GM18499 (cell line): ENCODE measurements around the gene FAM50B.
"Not testable (repeated sequence)": the region's sequence is repeated elsewhere in the genome, so short reads cannot be mapped to it uniquely, and the experiment has no call there.

Experiments used
- ATAC-seq: cut with Tn5 transposase; IDR thresholded peaks from one replicate; pipeline ENCODE4 v1.9.1; 2021; ENCODE audit warnings: moderate number of reproducible peaks; ENCODE audit not compliant: insufficient read depth, unreplicated experiment

FAM50B gene

DNA sequence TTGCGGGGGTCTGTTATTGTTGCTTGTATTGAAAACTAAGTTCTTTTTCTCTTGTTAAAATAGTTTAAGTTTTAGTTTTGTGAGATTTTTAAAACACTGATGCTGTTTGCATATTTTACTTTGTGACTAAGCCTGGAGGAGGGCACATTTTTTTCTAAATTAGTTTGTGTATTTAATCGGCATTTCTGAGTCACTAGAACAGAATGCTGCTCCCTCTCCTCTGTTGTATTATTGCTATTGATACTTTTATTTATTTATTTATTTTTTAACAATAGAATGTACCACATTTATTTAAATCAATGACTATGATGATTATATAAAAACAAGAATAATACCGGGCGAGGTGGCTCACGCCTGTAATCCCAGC lies 5.1 kb upstream of the FAM50B start:
- no peak for ATAC-seq

DNA sequence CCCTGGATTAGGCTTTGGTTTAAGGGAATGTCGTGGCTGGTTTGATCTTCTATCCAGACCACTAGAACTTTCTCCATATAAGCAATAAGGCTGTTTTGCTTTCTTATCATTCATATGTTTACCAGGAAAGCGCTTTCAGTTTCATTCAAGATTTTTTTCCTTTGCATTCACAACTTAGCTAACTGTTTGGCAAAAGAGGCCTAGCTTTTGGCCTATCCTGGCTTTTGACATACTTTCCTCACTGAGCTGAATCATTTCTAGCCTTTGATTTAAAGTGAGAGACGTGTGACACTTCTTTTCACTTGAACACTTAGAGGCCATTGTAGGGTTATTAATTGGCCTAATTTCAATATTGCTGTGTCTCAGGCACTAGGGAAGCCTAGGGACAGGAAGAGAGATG lies 1.7 kb upstream of the FAM50B start:
- ATAC-seq, result no peak

DNA sequence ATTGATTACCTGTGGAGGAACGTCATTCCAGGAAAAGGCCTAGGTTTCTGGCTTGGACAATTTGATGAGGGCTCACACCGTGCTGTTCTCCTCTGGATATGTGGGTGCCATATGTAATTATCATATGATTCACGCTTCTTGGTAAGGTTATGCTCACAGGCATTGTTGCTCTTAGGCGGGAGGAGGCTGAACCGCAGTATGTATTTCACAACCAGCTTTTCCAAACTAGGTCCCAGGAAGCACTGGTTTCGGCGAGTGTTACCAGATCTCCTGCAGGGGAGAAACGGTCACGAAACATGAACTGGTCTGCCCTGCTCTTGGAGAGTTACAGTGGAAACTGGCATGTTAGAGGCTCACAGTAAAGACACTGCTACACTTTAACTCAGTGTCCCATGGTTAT lies 793 bp upstream of the FAM50B start:
- ATAC-seq, result no peak

DNA sequence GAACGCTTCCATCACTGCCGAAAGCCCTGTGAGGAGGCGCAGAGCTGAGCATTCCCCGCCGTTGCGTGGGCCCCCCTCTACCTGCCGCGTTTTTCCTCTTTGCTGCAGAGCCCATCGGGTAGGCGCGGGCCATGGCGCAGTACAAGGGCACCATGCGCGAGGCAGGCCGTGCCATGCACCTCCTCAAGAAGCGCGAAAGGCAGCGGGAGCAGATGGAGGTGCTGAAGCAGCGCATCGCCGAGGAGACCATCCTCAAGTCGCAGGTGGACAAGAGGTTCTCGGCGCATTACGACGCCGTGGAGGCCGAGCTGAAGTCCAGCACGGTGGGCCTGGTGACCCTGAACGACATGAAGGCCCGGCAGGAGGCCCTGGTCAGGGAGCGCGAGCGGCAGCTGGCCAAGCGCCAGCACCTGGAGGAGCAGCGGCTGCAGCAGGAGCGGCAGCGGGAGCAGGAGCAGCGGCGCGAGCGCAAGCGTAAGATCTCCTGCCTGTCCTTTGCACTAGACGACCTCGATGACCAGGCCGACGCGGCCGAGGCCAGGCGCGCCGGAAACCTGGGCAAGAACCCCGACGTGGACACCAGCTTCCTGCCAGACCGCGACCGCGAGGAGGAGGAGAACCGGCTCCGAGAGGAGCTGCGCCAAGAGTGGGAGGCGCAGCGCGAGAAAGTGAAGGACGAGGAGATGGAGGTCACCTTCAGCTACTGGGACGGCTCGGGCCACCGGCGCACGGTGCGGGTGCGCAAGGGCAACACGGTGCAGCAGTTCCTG lies 693 bp downstream of the FAM50B start:
- no peak for ATAC-seq

DNA sequence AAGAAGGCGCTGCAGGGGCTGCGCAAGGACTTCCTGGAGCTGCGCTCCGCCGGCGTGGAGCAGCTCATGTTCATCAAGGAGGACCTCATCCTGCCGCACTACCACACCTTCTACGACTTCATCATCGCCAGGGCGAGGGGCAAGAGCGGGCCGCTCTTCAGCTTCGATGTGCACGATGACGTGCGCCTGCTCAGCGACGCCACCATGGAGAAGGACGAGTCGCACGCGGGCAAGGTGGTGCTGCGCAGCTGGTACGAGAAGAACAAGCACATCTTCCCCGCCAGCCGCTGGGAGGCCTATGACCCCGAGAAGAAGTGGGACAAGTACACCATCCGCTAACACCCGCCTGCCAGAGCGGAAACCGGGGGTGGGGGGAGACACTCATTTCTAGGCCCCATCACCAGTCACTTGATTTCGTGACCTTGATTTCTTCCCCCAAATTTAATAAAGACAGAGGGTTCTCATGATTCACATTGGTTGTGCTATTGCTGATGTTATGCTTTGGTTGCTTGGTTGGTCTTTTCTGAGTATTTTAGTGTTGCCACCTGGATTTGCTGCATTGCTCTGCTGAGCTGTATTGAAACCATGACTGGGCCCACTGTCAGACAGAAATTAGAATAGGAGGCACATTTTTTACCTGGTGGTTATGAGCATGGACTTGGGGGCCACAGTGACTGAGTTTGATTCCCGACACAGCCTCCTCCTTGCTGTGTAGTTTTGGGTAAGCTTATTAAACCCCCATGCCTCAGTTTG lies 1.5 kb downstream of the FAM50B start:
- ATAC-seq, result no peak

DNA sequence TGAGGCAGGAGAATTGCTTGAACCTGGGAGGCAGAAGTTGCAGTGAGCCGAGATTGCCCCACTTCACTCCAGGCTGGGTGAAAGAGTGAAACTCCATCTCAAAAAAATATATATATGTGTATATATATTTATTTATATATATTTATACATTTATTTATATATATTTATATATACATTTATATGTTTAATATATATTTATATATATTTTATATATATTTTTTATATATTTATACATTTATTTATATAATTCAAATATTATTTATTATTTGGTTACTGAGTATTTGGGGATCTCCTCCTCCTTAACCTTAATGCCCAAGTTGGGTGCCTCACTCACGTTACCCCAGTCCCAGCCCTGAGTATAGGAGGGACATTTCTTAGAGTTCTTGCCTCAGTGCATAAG lies 2.7 kb downstream of the FAM50B start:
- ATAC-seq, result no peak

DNA sequence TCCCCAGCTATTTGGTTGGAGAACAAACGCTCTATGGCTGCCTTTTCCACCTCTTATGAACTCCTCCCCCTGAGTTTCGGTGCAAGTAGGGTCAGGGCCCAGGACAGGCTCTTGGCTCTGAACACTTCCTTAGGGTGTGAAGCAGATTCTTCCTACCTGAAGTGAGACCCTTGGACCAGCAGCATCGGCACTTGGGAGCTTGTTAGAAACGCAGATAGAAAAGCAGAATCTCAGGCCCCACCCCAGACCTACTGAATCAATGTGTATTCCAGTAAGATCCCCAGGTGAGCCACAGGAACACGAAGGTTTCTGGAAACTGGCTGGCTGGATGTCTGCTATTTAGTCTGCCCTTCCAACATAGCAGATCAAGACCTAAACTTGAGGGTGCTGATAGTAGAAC lies 3.2 kb downstream of the FAM50B start:
- no peak for ATAC-seq

DNA sequence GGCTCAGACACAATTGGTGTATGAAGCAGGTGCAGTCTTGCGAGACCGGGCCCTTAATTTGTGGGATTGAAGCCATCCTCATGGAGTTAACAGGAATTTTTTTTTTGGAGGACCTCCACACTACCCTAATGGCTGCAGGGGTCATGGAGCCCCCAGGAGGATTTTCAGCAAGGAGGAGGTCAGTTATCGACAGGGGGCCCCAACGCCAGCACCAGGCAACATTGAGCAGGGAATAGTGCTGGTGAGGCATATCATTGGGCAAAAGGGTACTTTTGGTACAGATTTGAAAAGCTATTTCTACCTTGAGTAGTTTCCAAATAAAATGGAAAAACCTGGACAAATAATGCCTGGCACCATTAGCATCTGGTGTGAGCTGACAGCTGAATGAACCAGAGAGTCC lies 6.7 kb downstream of the FAM50B start:
- ATAC-seq, result no peak

DNA sequence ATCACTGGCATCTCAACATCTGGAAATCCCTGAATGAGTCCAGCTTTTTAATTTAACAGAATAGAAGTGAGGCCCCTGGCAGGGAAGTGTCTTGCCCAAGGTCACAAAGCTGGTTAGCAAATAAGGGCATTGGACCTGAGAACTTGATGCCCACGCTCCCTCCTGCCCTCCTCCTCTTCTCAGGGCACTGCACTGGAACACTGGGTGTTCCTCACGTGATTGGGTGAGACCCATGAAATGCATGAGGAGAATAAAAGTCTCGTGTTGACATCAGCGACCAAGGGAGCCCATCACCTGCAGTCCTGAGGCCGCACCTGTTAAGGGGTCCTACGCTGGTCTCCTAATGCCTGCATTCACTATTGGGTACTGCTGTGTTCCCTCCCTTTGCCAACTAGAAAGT lies 7.4 kb downstream of the FAM50B start:
- no peak for ATAC-seq

DNA sequence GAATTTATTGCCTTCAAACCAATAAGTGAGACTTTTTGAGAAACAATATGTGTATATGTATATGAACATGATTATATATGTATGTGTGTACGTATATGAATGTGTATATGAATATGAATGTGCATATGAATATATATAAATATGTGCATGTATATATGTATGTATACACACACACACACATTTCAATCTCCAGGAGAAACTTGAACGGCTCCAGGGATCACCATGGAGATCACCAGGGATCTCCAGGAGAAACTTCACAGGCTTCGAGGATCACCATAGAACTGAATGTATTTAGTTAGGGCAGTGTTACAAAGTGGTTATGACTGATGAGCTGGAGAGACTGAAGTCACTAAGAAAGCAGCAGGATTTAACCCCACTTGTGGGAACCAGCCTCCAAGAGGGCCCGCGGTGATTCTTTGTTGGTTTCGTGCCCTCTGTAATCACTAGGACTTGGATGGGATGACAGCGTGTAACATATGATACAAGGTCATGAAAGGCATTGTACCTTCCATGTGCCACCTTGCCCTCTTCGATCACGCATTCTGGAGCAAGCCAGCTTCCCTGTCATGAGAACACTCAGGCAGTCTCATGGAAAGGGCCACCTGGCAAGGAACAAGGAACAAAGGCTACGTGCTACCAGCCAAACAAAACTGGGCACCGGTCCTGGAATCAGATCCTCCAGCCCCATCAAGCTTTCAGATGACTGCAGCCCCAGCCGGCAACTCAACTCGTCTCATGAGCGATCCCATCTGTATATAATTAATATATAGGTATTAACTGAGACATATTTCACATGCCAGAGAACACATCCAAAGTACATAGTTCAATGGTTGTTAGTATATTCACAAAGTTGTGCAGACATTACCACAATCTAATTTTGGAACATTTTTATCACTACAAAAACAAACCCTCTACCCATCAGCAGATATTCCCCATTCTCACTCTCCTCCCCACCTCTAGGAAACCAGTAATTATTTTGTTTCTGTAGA lies 8.6 kb downstream of the FAM50B start:
- no peak for ATAC-seq

DNA sequence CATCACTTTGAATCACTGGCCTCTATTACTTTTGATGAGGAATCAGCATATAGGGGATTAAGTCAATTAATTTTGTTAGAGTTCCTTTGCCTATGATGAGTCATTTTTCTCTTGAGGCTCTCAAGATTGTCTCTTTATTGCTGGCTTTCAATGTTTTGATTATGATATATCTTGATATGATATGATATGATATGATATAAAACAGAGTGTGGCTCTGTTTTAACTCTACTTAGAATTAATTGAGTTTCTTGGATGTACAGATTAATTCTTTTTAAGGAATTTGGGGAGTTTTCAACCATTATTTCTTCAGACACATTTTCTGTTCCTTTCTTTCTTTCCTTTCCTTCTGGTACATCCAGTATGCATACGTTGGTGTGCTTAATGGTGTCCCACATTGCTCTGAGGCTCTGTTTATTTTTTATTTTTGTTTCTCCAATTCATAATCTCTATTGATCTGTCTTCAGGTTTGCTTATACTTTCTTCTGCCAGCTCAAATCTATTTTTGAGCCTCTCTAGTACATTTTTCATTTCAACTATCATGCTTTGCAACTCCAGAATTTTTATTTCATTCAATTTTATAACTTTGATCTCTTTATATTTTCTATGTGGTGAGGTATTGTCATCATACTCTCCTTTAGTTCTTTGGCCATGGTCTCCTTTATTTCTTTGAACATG lies 10.8 kb downstream of the FAM50B start:
- no peak for ATAC-seq

DNA sequence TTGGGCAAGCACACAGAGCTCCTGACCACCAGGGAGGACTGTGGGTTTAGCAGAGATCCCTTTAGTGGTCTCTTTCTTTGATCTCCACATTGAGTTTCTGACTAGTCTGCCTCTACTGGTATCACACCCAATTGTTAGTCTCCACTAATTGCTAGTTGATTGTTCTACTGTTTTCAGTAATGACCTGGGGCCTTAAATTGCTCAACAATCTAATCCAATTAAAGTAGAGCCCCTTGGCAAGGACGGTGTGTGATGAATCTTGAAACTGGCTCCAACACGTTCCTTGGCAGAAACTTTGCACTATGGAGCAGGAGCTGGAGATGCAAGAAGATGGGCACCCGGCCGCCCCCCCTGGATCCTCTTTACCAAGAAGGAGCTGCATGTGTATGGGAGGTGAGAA lies 12.3 kb downstream of the FAM50B start:
- ATAC-seq, result no peak

DNA sequence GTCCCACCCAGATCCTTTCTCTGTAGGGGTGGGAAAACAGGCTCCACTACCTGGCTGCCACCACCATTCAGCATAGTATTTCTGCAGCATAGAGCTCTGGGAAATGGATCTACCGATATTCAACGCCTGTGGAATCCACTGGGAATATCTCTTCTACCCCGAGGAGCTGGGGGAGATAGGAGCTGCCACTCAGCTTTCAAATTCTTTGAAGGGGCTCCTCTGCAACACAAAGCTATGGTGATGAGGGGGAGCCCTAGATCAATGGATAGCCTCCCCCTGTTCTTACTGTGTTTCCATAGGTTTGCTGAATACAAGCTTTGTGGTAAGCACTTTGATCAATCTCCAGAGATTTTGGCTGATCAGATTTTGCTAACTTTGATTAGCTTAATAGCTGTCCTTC lies 12.9 kb downstream of the FAM50B start:
- ATAC-seq, result no peak

DNA sequence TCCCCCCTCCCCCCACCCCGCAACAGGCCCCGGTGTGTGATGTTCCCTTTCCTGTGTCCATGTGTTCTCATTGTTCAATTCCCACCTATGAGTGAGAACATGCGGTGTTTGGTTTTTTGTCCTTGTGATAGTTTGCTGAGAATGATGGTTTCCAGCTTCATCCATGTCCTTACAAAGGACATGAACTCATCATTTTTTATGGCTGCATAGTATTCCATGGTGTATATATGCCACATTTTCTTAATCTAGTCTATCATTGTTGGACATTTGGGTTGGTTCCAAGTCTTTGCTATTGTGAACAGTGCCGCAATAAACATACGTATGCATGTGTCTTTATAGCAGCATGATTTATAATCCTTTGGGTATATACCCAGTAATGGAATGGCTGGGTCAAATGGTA lies 14.1 kb downstream of the FAM50B start:
- ATAC-seq, result not testable (repeated sequence)

DNA sequence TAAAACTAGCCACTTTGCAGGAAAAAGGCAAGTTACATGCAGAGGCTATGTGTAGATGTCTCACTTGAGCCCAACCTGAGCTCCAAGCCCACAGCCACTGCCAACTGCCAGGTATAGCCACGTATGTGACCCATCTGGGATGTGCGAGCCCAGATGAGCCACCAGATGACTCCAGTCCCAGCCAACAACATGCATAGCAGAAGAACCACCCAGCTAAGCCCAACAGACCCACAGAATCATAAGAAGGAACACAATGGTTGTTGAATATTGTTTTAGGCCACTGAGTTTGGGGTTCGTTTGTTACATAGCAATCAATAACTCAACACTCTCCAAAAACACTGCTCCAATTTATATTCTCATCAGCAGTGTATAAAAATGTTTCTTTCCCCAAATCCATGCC lies 16.3 kb downstream of the FAM50B start:
- ATAC-seq, result no peak

DNA sequence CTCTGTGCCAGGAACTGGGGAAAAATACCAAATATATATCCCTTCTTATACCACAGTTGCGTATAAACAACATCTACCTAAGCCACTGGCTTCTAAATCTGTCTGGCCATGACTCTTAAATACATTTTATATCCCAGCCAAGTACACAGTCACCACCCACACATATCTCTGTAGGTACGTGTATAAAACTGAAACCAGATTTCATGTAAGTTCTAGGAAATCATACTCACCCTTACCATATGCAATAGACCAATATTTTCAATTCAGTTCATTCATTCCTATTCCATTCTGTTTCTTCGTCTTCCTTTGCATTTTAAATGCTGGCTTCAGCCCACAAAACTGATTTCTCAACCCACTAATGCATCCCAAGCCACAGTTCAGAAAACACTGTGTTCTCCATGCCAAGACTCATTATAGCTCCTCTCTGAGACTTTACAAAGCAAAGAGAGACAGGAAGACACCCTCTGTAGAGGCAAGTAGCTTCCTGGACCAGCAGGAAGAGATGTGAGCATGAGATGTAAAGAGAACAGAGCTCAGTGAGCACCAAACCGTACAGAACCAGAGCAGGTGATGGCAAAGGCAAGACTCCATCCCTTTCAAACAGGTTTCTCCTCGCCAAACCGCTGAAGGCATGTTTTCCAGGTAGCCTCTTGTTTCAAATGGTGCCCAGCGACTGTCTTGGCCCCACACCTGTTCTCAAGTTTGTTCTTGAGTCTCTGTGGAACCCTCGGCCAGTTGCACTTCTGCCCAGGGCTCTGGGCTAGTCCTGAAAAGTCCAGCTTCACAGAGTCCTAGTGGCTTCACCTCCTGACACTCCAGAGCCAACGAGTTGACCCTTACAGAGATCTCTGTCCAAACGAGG lies 18.7 kb downstream of the FAM50B start:
- ATAC-seq, result no peak

DNA sequence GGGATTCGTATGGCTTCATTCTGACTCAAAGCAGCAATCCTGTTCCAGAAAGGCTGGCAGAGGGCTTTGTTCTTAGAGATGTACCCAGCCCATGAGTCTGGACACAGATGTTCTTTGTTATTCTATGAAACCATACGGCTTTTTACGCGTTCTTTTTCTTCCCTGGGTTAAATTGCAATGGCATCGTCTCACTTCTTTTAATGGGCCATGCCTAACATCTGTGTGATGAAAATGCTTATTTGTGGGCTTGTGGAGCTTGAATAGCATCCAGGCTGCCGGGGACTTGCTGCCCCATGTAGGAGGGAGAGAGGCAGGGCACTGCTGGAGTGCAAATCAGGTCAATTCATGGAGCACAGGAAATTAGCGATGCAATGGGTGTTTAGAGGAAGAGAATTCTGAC lies 19.4 kb downstream of the FAM50B start:
- ATAC-seq, result no peak

DNA sequence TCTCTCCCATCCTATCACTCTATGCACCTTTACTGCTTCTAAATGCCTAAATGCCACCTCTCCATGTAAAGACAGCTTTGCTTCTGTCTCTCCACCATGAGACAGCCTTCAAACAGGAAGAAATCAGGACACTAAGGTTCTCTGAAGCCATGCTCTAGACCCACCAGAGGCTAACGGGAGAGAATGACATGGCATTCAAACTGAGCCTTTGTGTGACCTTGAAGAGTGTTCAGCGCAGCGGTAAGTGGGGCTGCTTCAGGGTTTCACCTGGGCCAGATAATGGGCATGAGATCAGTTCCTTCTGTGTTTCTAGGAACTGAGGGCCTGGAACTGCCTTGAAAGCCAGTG lies 20.1 kb downstream of the FAM50B start:
- no peak for ATAC-seq
